Measurements from ENCODE around the gene FRA10AC1. TPM values are rescaled to one million over a fixed set of nuclear protein-coding genes. Genes with fewer than 3 reads are reported as not detected.

The FRA10AC1 gene
- total RNA-seq, 4 donors from 2014 or later: 14.1 to 25.5 (median 16.1) TPM

DNA sequence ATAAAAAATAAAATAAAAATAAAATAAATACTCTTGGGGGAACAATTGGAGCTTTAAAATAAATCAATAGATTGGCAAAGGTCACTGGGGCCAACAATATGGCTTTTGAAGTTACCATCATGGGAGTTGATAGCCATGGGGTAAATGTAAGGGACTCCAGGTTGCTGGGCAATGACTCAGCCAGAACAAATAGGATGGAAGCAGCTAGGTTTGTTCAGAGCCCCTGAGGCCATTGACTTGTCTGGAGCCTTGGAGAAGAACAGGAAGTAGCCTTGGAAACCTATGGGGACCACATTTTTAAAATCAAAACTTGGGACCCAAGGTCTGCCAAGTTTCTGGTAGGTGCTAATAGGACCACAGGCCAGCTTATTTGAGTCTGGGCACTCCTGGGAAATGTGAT is 20.2 kb upstream of the FRA10AC1 start:
- TF ChIP-seq, protein P1, sequence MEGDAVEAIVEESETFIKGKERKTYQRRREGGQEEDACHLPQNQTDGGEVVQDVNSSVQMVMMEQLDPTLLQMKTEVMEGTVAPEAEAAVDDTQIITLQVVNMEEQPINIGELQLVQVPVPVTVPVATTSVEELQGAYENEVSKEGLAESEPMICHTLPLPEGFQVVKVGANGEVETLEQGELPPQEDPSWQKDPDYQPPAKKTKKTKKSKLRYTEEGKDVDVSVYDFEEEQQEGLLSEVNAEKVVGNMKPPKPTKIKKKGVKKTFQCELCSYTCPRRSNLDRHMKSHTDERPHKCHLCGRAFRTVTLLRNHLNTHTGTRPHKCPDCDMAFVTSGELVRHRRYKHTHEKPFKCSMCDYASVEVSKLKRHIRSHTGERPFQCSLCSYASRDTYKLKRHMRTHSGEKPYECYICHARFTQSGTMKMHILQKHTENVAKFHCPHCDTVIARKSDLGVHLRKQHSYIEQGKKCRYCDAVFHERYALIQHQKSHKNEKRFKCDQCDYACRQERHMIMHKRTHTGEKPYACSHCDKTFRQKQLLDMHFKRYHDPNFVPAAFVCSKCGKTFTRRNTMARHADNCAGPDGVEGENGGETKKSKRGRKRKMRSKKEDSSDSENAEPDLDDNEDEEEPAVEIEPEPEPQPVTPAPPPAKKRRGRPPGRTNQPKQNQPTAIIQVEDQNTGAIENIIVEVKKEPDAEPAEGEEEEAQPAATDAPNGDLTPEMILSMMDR (IDR thresholded peaks at IDR 0.05): no peak
- no peak for TF ChIP-seq POLR2A (IDR thresholded peaks at IDR 0.05)
- TF ChIP-seq EP300 (IDR thresholded peaks at IDR 0.05): no peak
- H3K4me1 ChIP-seq: no peaks in the 10 kb centered on the region
- H3K36me3 ChIP-seq: no peaks in the 10 kb centered on the region
- no peak overlapping the region for H3K4me3 ChIP-seq
- no peaks in the 10 kb centered on the region for H3K9me3 ChIP-seq
- no peak overlapping the region for H3K27ac ChIP-seq
- no peak for DNase-seq (ENCODE audit: low spot score in 2 of 2)
- peaks cover 0 to 5% of the 10 kb centered on the region in 2 donors for H3K27me3 ChIP-seq

DNA sequence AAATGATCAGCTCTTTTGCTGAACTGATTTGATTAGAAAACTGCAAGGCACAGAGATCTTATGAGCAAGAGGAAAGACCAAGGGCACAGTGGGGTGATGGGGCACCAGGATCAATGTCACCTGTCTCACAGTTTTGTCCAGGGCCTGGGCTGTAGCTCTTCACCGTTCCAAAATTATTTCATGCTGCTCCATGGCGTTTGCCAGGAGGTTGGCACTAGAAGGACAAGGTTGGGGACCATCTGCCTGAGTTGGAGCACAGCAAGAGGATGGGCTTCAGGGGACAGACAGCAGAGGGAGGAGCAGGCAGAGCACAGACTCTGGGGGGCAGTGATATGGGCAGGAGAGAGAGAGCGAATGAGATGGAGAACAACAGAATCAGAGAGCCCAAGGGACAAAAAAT is 17.5 kb upstream of the FRA10AC1 start:
- no peaks in the 10 kb centered on the region for H3K36me3 ChIP-seq
- TF ChIP-seq, protein P1 (IDR thresholded peaks at IDR 0.05): no peak
- TF ChIP-seq EP300 (IDR thresholded peaks at IDR 0.05) (no peak), POLR2A (IDR thresholded peaks at IDR 0.05) (no peak)
- no peak overlapping the region for H3K27ac ChIP-seq
- DNase-seq (ENCODE audit: low spot score in 2 of 2): no peak
- H3K4me3 ChIP-seq: no peak overlapping the region
- 69 to 78% methylated on average over 3 of the region's 3 CpGs for WGBS, 2 donors
- H3K27me3 ChIP-seq: no peaks in the 10 kb centered on the region
- no peaks in the 10 kb centered on the region for H3K9me3 ChIP-seq
- H3K4me1 ChIP-seq: no peaks in the 10 kb centered on the region

DNA sequence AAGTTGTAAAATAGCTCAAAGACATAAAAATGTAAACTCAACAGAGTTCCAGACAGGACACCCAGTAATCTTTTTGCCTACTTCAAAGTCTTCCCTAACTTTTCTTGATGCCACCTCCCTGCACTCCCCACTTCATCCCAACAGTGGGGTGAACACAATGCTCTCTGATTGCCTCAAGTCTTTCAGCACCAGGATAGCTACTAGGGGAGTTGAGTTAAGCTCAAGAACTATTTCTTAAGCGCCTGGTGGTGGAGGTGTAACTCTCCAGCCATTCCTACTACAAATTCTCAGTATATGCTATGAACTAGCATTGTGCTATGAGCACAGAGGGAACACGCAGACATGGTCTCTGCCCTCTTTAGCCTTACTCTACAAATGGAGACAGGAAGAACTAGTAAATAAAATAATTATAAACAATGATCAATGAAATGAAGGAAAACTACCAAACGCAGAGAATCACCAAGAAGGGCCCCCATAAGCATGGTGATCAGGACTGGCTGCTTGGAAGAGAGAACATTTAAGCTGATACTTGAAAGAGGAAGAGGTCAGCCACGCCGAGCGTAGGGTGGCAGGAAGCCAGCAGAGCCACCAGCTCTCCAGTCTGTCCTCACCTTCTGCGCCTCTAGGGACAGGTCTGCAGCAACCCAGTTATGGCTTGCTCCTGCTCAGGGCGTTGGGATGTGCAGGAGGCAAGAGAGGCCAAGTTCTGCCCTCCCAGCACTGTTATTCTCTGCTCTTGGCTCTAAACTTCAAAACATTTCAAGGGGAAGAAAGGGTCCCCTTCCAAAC is 16.7 kb upstream of the FRA10AC1 start:
- H3K27me3 ChIP-seq: no peaks in the 10 kb centered on the region
- H3K4me3 ChIP-seq: no peak overlapping the region
- H3K4me1 ChIP-seq: no peaks in the 10 kb centered on the region
- no peak for DNase-seq (ENCODE audit: low spot score in 2 of 2)
- WGBS, 2 donors: 63 to 71% methylated on average over 8 of the region's 8 CpGs
- no peaks in the 10 kb centered on the region for H3K9me3 ChIP-seq
- H3K27ac ChIP-seq: no peak overlapping the region
- TF ChIP-seq EP300 (IDR thresholded peaks at IDR 0.05): no peak
- TF ChIP-seq POLR2A (IDR thresholded peaks at IDR 0.05): no peak
- TF ChIP-seq, protein P1 (IDR thresholded peaks at IDR 0.05): no peak
- H3K36me3 ChIP-seq: no peaks in the 10 kb centered on the region

- no peak overlapping the region for H3K27ac ChIP-seq
- DNase-seq (ENCODE audit: low spot score in 2 of 2): no peak
- H3K4me3 ChIP-seq: no peak overlapping the region
- TF ChIP-seq EP300 (IDR thresholded peaks at IDR 0.05) (no peak), POLR2A (IDR thresholded peaks at IDR 0.05) (no peak)
- TF ChIP-seq, protein P1 (IDR thresholded peaks at IDR 0.05): no peak
- WGBS, 2 donors: 5 to 40% methylated on average over 1 of the region's 1 CpG
- H3K27me3 ChIP-seq: no peaks in the 10 kb centered on the region
- H3K4me1 ChIP-seq: no peaks in the 10 kb centered on the region
- no peaks in the 10 kb centered on the region for H3K36me3 ChIP-seq
- no peaks in the 10 kb centered on the region for H3K9me3 ChIP-seq
Observed at GRCh38 chr10:93716766-93717165, 14.4 kb upstream of the FRA10AC1 start.

GRCh38 chr10:93715345-93715744 is 13.0 kb upstream of the FRA10AC1 start:
- H3K4me1 ChIP-seq: no peaks in the 10 kb centered on the region
- no peaks in the 10 kb centered on the region for H3K9me3 ChIP-seq
- DNase-seq (ENCODE audit: low spot score in 2 of 2): no peak
- TF ChIP-seq, protein P1 (IDR thresholded peaks at IDR 0.05): no peak
- TF ChIP-seq POLR2A (IDR thresholded peaks at IDR 0.05) (no peak), EP300 (IDR thresholded peaks at IDR 0.05) (no peak)
- no peak overlapping the region for H3K4me3 ChIP-seq
- no peak overlapping the region for H3K27ac ChIP-seq
- 80 to 84% methylated on average over 5 of the region's 5 CpGs for WGBS, 2 donors
- no peaks in the 10 kb centered on the region for H3K27me3 ChIP-seq
- no peaks in the 10 kb centered on the region for H3K36me3 ChIP-seq

All from tibial nerve (tissue), 4 donors.